Suppressor macrophage treated with lipopolysaccharide for 1 hour (primary cell): ENCODE data around the gene GRID1.
"Not testable (repeated sequence)": the region's sequence is repeated elsewhere in the genome, so short reads cannot be mapped to it uniquely, and the experiment has no call there.

Source experiments
- DNase-seq, 3 donors: peaks; one replicate each; pipeline ENCODE4 v3.0.0-alpha.2; 2020 to 2022

The GRID1 gene

DNA sequence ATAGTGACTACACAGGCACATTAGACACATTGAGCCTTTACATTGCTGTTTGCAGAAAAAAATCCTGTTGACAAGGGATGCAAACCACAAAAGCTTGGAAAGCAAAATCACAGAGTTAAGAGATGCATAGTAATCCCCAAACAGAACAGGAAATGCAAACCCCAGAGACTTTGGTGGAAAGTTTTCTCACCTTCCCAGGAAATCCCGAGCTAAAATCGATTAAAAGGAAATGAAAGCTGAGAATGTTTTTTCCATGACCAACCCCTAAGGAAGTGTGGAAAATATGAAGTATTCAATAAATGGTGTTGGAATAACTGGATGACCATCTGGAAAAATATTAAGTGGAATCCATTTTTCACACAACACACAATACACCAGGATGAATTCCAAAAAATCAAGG lies 598.7 kb downstream of the GRID1 start:
- DNase-seq = no peak

DNA sequence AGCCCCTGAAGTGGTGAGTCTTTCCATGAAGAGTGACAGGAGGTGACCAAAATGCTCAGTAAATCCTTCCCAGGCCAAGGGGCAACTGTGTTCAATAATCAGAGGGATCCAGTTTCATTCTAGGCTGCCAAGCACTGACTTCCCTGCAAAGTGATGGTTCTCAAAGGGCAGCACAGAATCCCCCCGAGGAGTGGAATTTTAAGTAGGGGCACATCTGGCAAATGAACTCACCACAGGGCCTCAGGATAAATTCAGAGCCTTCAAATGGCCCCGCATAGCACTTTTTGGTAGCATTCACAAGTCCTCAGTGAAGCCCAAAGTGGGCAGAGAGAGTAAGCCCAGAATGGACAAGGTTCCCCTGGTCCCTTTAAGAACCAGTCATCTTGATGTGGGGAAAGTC lies 602.5 kb downstream of the GRID1 start:
- no peak for DNase-seq

DNA sequence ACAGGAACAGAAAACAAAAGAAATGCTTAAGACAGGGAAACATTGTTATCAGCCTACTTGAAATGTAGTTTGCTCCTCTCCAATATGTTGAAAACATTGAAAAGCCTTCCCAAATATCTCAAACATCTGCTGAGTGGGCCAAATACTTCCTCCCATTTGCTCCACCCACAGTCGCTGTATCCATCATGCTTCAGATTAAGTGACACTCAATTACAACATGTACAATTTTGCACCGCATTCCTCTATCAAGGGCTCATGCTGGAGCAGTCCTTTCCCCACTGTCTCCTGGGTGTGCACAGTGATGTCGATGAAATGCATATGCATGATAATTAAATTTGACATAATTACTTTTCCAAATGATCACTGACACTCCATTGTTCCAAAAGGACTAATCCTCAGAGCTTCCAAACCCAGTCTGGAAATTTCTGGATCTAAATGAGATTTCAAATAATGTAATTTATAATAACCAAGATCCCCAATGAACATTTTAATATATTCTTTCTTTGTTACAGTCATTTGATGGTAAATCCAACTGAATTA lies 604.6 kb downstream of the GRID1 start:
- no peak for DNase-seq

DNA sequence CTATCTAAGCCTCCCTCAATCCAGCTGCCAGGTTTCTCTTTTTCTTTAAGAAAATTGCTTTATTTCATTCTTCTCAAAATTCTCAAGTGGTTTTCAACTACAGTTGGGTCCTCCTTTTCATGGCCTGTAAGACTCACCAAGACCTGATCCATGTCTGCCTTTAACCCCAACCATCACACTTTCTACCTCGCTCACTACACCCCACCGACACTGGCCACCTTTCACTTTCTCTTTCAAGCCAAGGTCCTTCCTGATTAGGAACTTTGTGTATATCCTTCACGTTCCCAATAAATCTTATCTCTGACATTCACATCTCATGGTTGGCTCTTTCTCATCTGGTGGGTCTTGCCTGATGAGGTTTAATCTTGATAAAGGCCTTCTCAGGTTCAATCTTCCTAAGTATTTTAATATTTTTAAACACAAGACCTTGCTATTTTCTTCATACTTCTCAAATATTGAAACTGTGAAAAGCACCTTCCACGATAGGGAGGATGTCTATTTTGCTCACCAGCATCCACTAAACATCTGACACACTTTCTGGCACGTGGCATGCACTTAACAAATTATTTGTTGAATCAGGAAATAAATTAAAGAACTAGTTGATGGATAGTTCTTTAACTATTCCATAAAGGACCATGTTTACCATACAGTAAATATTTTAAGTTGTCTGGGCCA lies 624.8 kb downstream of the GRID1 start:
- no peak for DNase-seq

DNA sequence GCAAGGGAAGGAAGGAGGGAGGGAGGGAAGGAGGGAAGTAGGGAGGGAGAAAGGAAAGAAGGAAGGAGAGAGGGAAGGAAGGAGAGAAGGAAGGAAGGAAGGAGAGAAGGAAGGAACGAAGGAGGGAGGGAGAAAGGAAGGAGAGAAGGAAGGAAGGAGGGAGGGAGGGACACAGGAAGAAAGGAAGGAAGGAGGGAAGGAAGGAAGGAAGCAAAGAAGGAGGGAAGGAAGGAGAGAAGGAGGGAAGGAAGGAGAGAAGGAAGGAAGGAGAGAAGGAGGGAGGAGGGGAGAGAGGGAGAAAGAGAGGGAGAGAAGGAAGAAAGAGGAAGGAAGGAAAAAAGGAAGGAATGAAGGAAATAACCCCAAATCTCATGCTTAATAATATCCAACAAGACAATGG lies 630.6 kb downstream of the GRID1 start:
- DNase-seq = no peak

DNA sequence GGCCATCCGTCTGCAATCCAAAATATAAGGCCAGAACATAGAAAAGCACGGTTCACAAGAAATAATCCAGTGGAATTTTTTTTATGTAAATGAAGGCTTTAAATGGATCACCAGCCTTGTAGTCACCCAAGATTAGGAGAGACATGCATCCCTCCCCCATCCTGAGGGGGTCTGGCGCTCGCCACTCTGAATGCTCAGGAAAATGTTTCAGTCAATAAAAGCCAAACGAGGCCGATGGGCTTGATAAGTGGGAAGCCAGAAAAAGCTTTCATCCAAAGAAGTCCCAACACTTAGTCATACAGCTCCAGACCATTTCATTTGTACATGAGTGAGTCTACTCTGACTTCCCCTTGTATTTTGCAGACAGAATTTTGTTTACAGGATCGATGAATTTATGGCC lies 631.8 kb downstream of the GRID1 start:
- no peak for DNase-seq

DNA sequence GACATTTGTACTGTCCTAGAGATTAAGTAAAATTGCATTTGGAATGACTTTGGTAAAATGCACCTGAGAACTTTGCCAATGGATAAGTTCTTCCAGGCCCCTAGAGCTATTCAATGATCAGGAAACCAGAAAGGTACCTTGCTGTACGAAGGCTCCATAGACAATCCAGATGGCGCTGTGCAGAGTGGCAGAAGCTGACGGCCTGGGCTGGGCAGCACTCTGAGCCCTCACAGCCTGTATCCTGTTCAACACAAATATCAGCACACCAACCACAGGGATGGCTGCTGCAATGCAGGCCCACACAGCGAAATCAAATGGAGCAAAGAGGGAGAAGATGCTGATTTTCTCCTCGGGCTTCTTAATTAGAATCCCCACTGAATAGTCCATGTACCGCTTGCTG lies 642.4 kb downstream of the GRID1 start:
- no peak for DNase-seq

DNA sequence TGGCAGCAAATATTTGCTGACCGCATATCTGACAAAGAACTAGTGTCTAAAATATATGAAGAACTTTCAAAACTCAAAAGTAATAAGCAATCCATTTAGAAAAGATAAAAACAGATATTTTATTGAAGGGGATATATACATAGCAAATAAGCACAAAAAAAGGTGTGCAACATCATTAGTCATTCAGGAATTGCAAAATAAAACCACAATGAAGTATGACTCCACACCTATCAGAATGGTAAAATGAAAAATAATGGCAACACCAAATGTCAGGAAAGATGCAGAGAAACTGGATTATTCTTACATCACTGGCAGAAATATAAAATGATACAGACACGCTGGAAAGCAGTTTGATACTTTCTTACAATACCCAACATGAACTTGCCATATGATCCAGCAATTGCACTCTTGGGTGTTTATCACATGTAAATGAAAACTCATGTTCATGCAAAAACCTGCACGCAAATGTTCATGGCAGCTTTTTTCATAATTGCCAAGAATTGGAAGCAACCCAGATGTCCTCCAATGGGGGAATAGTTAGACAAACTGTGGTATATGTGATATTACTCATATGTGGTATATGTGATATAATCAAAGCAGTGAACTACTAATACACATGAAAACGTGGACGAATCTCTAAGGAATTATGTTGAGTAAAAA lies 645.5 kb downstream of the GRID1 start:
- no peak for DNase-seq

DNA sequence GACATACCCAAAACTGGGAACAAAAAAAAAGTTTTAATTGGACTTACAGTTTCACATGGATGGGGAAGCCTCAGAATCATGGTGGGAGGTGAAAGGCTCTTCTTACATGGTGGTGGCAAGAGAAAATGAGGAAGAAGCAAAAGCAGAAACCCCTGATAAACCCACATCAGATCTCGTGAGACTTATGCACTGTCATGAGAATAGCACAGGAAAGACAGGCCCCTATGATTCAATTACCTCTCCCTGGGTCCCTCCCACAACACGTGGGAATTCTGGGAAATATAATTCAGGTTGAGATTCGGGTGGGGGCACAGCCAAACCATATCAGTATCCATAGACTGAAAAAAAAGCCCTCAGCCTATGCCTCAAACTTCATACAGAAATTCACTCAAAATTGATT lies 647.2 kb downstream of the GRID1 start:
- DNase-seq = no peak

DNA sequence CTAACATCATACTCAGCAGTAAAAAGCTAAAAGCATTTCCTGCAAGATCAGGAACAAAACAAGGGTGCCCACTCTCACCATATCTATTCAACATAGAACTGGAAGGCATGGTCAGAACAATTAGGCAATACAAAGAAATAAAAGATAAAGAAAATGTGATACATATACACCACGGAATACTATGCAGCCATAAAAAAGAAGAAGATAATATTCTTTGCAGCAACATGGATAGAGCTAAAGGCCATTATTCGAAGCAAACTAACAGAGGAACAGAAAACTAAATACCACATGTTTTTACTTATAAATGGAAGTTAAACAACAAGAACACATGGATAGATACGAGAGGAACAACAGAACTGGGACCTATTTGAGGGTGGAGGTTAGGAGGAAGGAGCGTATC lies 652.7 kb downstream of the GRID1 start:
- no peak for DNase-seq

DNA sequence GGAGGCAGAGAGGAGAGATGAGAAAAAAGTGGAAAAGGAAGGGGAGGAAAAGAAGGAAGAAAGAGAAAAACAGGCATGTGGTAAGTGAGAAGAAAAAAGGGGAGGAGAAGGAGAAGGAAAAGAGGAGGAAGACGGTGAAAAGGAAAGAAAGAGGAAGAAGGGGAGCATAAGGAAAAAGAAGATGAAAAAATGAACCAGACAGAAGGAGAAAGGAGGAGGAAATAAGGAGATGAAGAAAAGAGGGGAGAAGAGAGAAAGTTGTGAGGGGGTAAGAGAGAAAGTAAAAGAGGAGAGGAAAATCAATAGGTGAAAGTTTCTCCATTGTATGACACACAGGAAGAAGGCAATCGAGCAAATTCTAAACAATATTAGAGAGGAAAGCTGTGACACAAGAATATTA lies 663.8 kb downstream of the GRID1 start:
- no peak for DNase-seq

DNA sequence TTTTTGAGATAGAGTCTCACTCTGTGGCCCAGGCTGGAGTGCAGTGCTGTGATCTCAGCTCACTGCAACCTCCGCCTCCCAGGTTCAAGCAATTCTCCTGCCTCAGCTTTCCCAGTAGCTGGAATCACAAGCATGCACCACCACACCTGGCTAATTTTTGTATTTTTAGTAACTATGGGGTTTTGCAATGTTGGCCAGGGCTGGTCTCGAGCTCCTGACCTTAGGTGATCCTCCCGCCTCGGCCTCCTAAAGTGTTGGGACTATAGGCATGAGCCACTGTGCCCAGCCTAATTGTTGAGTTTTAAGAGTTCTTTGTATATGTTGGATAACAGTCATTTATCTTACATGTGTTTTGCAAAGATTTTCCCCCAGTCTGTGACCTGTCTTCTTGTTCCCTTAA lies 667.5 kb downstream of the GRID1 start:
- DNase-seq = not testable (repeated sequence)

DNA sequence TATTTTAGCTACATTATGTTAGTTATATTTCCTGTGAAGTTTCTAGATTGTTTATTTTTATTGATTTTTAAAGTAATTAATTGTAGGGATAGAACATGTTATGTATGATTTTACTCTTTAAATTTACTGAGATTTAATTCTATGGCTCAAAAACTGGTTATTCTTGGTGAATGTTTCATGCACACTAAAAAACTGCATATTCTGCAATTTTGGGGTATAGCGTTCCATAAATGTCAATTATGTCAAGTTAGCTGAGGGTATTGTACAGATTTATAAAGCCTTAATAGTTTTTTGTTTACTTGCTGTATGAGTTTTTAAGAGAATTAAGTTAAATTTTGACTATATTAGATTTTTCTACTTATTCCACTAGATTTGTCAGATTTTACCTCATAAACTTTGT lies 669.7 kb downstream of the GRID1 start:
- DNase-seq = no peak

DNA sequence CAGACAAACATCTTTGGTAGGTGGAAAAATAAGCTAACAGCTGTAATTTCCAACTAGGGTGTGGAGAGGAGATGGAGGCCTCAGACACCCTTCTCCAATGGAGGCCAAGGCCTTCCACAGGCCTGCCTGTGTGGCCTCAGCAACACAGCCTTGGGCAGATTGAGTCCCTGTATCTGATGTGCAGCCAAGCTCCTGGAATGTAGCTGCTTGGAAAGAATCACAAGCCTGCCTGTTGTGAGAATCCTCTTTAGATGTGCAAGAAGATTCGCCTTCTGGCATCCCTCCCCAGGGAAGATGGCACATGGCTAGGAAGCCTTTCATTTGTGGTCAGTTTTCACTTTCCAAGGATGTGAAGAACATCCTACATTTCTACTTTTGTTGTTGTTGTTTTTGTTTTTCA lies 684.0 kb downstream of the GRID1 start:
- DNase-seq = no peak

DNA sequence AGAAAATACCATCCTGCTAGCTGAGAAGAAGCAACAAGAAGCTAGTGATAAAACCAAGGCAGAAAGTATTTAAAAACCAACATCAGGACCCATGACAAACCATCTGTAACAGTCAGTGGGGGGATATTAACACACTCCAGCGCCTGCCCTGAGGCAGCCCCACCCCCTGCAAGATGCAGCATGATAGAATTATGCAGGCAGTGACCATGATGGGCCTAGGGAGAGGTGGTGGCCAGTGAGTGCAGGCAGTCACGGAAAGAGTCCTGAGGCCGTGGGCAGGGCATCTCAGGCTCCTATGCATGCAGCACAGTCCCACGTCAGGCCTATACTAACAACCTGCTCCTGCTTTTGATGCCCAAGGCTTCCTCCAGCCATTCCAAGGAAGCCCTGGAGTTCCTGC lies 686.9 kb downstream of the GRID1 start:
- no peak for DNase-seq

DNA sequence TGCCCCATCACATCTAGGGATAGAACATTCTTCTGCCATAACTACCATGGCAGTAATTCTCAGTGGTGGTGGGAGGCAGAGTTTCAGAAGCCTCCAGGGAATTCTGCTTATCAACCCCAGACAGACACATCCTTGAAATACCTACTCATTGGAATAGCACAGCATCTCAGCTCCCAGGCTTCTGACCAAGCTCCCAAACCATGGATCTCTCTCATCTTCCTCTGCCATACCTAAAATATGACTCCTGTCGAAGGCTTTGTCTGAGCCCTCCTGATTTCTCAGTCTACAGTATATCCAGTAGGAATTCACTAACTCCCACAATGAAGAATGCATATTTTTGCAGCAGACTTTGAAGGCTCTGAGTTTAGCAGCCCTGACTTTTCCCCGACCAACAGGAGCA lies 687.5 kb downstream of the GRID1 start:
- DNase-seq = no peak

DNA sequence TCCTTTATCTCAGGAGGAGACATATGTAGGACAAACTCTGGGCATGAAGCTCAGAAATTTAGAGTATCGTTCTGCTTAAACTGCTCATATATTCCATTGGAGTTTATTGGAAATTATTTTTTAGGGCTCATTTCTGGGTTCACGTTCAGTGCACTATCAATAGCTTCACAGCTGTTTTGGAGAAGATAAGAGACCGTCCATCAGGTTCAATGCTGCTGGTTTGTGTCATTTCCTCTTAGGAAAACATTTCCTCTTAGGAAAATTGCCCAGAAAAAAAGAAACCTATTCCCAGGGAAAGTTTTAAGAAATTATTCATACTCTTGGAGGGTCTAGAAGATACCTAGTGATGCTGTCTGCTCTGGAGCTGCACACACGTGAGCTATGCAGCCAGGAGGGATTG lies 691.7 kb downstream of the GRID1 start:
- DNase-seq = no peak

DNA sequence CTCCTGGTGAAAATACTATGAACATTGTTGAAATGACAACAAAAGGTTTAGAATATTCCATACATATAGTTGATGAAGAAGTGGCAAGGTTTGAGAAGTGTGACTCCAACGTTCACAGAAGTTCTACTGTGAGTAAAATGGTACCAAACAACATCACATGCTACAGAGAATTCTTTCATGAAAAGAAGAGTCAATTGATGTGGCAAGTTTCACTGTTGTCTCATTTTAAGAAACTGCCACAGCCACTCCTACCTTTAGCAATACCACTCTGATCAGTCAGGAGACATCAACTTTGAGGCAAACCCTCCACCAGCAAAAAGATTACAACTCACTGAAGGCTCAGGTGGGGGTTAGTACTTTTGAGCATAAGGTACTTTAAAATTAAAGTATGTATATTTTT lies 693.3 kb downstream of the GRID1 start:
- DNase-seq = no peak

DNA sequence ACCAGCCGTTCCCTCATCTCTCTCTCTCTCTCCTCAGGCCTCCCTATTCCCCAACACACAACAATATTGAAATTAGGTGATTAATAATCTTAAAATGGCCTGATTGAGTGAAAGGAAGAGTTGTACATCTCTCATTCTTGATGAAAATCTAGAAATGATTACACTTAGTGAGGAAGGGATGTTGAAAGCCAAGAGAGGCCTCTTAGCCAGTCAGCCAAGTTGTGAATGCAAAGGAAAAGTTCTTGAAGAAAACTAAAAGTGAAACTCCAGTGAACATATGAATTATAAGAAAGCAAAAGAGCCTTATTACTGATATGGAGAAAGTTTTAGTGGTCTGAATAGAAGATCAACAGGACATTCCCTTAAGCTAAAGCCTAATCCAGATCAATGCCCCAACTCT lies 695.1 kb downstream of the GRID1 start:
- DNase-seq = no peak

DNA sequence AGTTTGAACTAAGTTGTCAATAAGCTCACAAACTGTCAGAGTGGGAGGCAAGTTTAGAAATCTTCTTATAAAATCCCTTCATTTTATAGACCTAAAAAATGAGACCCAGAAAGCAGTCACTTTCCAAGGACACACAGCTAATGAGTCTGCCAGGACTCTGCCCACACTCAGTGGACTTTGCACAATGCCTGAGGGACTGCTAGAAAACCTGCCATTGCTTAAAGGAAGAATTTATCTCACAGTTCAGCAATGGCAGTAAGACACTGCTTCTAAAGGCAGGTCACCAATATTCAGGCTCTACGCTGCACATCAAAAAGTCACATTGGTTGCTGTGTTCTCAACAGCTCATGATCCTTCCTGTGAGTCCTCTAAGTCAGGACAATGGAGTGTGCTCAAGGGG lies 698.1 kb downstream of the GRID1 start:
- DNase-seq = no peak

DNA sequence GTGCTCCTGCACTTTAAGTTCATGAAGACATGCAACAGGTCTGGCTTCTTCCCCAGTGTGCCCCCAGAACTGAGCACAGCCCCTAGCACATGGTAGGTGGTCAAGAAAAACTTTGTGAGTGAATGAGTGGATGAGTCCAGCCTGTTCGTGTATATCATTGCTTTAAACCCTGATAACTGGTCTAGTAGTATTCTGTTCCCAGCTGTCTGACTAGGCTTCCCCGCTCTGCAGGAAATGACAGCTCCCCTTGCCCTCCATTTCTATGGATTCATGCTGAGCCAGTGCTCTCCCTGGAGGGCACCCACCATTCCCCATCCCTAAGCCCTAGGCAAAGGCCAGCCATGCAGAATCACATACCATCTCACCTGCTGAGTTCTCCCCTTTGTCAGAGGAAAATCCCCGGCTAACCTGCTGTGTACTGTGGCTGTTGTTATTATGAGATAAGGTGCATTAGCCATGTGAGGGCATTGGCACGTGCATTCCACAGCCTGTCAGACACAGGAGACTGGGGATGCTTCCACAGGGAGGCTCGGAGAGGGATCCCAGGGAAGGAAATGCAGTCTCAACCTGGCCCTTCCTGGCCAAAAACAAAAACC lies 698.9 kb downstream of the GRID1 start:
- DNase-seq = no peak

DNA sequence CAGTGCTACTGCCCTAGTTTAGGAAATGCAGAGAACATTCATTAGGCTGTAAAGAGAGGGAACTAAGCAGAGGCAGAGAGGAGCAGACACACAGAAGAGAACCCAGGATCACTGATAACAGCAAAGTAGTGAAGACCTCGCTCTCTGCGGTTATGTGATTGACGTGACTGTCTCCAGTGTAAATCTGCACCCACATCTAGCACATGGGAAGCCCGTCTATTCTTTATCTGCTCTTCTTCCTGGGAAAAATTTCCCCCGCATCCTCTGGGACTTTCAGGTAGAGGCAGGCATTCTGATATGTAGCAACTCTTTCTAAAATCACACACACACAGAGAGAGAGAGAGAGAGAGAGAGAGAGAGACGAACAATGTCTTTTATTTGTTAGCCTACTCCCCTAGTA lies 699.6 kb downstream of the GRID1 start:
- no peak for DNase-seq

DNA sequence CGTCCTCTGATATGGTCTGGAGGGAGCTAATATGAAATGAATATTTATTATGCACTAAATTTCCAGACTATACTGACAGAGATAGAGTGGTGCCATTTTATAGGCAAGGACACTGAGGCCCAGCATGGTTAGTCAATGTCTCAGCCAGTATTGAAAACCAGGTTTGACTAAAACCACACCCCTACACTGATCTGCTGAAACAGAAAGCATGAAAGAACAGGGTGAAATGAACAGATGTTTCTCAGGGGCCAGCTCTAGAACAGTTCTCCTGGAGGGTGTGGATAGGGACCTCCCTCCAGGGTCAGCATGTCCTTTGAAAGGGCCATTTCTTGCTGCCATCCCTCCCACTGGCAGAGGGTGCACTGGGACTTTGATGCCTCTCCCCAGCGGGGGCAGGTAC lies 700.5 kb downstream of the GRID1 start:
- no peak for DNase-seq

DNA sequence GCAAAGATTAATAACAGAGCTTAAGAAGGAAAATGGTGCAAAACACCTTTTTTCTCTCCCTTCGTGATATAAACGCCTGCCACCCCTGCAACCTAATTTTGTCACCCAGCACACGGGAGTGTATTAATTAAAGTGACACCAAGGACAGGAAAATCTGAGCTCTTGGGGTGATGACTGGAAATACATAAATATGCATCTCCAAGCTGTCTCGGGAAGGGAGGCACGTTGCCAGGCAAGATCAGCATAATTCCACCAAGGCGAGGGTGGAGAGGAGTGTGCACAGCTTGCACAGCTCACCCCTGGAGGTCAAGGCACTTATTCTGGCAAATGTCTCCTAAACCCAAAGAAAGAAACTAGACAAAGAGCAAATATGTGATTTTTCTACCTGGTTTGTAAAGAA lies 700.9 kb downstream of the GRID1 start:
- no peak for DNase-seq

DNA sequence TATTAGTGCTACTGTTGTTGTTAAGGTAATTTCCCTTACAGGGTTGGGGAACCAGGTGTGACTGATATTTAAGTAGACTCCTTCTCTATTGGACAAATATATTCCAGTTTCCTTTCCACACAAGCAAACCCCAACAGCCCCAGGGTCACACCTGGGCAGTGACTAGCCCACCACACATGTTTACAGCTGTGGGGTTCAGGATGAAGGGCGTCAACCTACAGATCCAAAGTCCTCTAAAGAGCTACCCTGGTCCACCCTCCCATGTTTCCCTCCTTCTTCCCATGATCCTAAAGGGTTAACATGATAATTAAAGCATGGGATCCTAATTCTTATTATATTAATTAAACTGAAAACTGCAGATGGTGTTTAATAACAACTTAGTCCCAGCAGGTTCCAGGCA lies 701.5 kb downstream of the GRID1 start:
- no peak for DNase-seq
